Esophagus squamous epithelium (tissue), 5 donors: ENCODE measurements around the gene NUP85. TPM values are rescaled to one million over a fixed set of nuclear protein-coding genes. Genes with fewer than 3 reads are reported as not detected.

ENCODE experiments used
- DNase-seq: peaks from one replicate; lab custom pipeline; 2025; lab: John Stamatoyannopoulos, UW
- H3K27ac ChIP-seq, 4 donors: fragments of 200-600 bp; sonication (generic); one replicate each; pipeline ENCODE4 v1.5.1; 2016 to 2019; ENCODE audit warnings: mild to moderate bottlenecking in 1 of 4
- H3K27me3 ChIP-seq, 4 donors: fragments of 200-600 bp; sonication (generic); 1 replicate in 3 of 4; 2 replicates in 1 of 4; pipeline versions ENCODE4 v1.5.1 to v1.6.0; 2017 to 2021; ENCODE audit warnings: antibody characterized with exemption in 1 of 4
- H3K36me3 ChIP-seq, 3 donors: fragments of 200-600 bp; sonication (generic); one replicate each; pipeline ENCODE4 v1.5.1; 2016 to 2019
- H3K4me1 ChIP-seq, 3 donors: fragments of 200-600 bp; sonication (generic); one replicate each; pipeline ENCODE4 v1.5.1; 2017 to 2019
- H3K4me3 ChIP-seq, 4 donors: fragments of 200-600 bp; sonication (generic); 1 replicate in 3 of 4; 2 replicates in 1 of 4; pipeline ENCODE4 v1.5.1; 2016 to 2019; ENCODE audit warnings: mild to moderate bottlenecking in 2 of 4, moderate library complexity in 1 of 4
- H3K9me3 ChIP-seq, 3 donors: fragments of 200-600 bp; sonication (generic); one replicate each; pipeline ENCODE4 v1.5.1; 2016 to 2019
- POLR2A ChIP-seq, 4 donors: fragments of 450-650 bp; IDR thresholded peaks; one replicate each; pipeline ENCODE4 v1.6.1; 2017; ENCODE audit warnings: antibody characterized with exemption in 4 of 4, mild to moderate bottlenecking in 4 of 4, moderate library complexity in 3 of 4
- WGBS, 2 donors: methylation state at CpG; one replicate each; pipeline ENCODE4 v1.1.5; 2018; 5-methylcytosine and 5-hydroxymethylcytosine counted together
- intact Hi-C: fragments of 100-400 bp; cut with DNase I; formaldehyde crosslinking; loops from one replicate; pipeline ENCODE4 v1.15.0; 2022
- total RNA-seq, 4 donors: library from RNA; depleted of rRNA; stranded (reverse); fragments of >200 nt; gene quantifications; one replicate each; pipeline ENCODE4 v1.1.0, GENCODE V29; 2016
- TF ChIP-seq, protein P1 (sequence below), 6 experiments: fragments of 450-650 bp in 4 of 6; fragments of 200-600 bp in 2 of 6; sonication (generic) in 2 of 6; IDR thresholded peaks; one replicate each; pipeline ENCODE4 v1.5.1; 2016 to 2019; ENCODE audit warnings: antibody characterized with exemption in 6 of 6, mild to moderate bottlenecking in 4 of 6, moderate library complexity in 4 of 6
- donor health status: DM: yes; HTN: yes; CAD: no.

The NUP85 gene
- total RNA-seq, 4 donors from 2014 or later: 17.5 to 33.3 (median 29.0) TPM

DNA sequence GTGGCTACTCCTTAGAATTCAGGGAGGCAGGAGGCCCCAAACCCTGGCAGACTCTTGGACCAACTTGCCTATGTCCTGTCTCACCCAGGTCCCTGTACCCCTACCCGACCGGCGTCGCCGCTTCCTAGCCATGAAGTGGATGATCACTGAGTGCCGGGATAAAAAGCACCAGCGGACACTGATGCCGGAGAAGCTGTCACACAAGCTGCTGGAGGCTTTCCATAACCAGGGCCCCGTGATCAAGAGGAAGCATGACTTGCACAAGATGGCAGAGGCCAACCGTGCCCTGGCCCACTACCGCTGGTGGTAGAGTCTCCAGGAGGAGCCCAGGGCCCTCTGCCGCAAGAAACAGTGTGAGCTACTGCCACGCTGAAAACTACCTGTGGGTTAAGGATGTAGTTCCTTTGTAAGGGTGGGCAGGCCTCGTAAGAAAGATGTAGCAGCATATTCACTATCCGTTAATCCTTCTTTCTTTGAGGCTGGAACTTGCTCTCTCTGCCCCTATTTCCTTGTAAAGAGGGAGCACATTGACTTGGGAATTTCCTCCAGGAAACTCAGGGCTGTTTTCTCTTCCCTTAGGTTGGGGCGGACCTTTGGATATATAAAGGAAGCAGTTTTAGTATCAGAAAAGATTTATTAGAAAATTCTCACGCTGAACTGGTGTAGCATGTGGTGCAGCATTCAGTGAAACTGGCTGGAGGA, 60.3 kb downstream of the NUP85 start:
- no peaks in the 10 kb centered on the region for H3K27me3 ChIP-seq
- 85 to 88% methylated on average over 5 to 8 of the region's 17 CpGs for WGBS, 2 donors
- H3K27ac ChIP-seq: no peak overlapping the region
- DNase-seq: no peak
- H3K4me3 ChIP-seq: no peak overlapping the region
- peaks cover 12 to 53% (median 17%) of the 10 kb centered on the region in 3 donors for H3K4me1 ChIP-seq
- intact Hi-C loops: no loop called here
- no peaks in the 10 kb centered on the region for H3K9me3 ChIP-seq
- no peak for TF ChIP-seq POLR2A (IDR thresholded peaks at IDR 0.05)
- TF ChIP-seq, protein P1, sequence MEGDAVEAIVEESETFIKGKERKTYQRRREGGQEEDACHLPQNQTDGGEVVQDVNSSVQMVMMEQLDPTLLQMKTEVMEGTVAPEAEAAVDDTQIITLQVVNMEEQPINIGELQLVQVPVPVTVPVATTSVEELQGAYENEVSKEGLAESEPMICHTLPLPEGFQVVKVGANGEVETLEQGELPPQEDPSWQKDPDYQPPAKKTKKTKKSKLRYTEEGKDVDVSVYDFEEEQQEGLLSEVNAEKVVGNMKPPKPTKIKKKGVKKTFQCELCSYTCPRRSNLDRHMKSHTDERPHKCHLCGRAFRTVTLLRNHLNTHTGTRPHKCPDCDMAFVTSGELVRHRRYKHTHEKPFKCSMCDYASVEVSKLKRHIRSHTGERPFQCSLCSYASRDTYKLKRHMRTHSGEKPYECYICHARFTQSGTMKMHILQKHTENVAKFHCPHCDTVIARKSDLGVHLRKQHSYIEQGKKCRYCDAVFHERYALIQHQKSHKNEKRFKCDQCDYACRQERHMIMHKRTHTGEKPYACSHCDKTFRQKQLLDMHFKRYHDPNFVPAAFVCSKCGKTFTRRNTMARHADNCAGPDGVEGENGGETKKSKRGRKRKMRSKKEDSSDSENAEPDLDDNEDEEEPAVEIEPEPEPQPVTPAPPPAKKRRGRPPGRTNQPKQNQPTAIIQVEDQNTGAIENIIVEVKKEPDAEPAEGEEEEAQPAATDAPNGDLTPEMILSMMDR (IDR thresholded peaks at IDR 0.05): no peak
- H3K36me3 ChIP-seq: peaks cover 0 to 49% (median 17%) of the 10 kb centered on the region in 3 donors

DNA sequence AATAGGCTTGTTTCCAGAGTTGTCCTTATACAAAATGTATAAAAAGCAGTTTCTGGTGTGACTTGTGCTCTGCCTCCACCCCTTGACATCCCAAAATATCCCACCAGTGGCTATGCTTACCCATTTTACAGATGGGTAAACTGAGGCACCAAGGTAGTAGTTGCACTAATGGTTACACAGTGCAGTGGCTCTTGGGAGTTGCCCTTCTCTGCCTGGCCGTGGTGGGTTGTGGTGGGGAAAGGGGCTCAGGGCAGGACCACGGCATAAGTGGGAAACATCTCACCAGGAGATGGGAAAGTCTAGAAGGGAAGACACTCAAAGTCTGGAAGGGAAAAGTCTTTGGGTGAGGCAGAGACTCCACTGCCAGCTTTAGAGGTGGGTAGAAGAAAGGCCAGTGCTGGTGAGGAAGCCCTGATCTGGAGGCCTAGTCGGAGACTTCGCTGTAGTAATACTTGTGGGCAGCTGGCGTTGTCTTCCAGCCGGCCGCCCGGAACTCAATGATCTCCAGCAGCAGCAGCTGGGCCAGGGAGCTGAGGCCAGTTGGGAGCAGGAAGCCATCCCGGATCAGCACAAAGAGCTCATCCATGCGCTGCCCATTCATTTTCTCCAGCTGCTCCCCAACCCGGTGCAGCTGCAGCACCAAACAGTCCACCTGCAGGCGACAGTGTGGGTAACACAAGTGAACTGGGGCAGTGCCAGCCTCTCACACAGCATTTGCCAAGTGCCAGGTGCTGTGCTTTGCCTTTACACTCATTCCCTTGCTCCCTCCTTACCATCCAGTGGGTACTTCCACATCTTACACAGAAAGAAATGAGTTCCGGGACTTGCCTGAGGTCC, 61.1 kb downstream of the NUP85 start:
- Histone ChIP-seq H3K4me3 (no peak overlapping the region), H3K4me1 (peaks cover 12 to 53% (median 17%) of the 10 kb centered on the region in 3 donors), H3K27ac (no peak overlapping the region), H3K9me3 (no peaks in the 10 kb centered on the region), H3K27me3 (no peaks in the 10 kb centered on the region), H3K36me3 (peaks cover 0 to 49% (median 17%) of the 10 kb centered on the region in 3 donors)
- DNase-seq: no peak
- 71 to 79% methylated on average over 8 to 13 of the region's 13 CpGs for WGBS, 2 donors
- TF ChIP-seq POLR2A (IDR thresholded peaks at IDR 0.05): no peak
- TF ChIP-seq, protein P1 (IDR thresholded peaks at IDR 0.05): no peak
- intact Hi-C loops: no loop called here

DNA sequence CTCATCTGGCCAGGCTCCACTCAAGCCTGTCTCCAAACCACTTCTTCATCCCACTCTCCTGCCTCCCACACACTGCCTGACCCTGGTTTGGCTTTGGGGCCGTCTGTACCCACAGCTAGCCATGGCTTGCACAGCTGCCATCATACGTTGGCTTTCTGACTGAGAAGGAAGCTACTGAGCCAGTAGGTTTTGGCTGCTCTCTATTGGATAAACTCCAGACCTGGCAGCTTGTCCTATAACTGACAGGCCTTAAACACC, 61.6 kb downstream of the NUP85 start:
- WGBS, 2 donors: 20 to 26% methylated on average over 2 of the region's 2 CpGs

DNA sequence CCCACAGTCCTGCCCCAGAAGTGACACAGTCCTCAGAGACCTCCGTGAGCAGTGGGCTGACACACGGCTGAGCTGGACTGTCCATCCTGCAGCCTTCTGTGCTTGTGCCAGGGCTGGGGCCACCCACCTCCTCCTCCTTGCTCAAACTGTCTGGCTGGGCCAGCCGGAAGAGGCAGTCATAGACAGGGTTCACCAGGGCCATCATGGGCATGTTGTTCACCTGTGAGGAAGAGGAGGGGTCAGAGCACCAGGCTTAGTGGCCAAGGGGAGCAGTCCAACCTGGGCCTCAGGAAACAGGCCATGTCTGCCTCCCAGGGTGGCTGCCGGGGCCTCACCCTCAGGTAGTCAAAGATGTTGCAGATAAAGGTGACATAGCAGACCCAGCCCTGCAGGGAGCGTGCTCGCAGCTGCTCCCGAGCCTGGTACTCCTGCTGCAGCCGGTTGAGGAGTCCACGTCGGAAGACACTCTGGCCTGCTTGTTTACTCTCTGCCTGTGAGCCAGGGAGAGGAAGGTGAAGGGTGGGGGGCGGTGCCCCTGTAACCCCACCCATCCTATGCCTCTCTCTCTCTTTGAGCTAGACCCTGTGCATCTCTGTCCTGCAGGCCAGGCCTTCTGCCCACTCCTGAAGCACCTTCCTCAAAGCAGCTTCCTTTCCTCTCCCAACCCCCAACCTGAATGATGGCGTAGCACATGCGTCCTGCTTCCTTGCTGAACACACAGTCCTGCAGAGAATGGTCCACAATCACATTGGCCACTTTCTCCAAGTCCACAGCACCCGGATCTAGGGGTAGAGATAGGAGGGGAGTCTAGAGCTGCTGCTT, 62.1 kb downstream of the NUP85 start:
- H3K36me3 ChIP-seq: peaks cover 0 to 49% (median 17%) of the 10 kb centered on the region in 3 donors
- TF ChIP-seq, protein P1 (IDR thresholded peaks at IDR 0.05): peak in 1 of 6 experiments; percentile 25
- no peak for TF ChIP-seq POLR2A (IDR thresholded peaks at IDR 0.05)
- H3K4me1 ChIP-seq: peaks cover 16 to 57% (median 23%) of the 10 kb centered on the region in 3 donors
- H3K9me3 ChIP-seq: no peaks in the 10 kb centered on the region
- H3K4me3 ChIP-seq: no peak overlapping the region
- 37 to 50% methylated on average over 4 to 7 of the region's 14 CpGs for WGBS, 2 donors
- DNase-seq: no peak
- H3K27ac ChIP-seq: no peak overlapping the region
- no peaks in the 10 kb centered on the region for H3K27me3 ChIP-seq
- intact Hi-C loops: no loop called here

More for the DNA sequence above, 61.6 kb downstream of the NUP85 start:
- H3K4me3 ChIP-seq: no peak overlapping the region
- peaks cover 14 to 57% (median 22%) of the 10 kb centered on the region in 3 donors for H3K4me1 ChIP-seq
- TF ChIP-seq POLR2A (IDR thresholded peaks at IDR 0.05): no peak
- TF ChIP-seq, protein P1 (IDR thresholded peaks at IDR 0.05): no peak
- no peaks in the 10 kb centered on the region for H3K27me3 ChIP-seq
- no peaks in the 10 kb centered on the region for H3K9me3 ChIP-seq
- no peak for DNase-seq
- peaks cover 0 to 49% (median 17%) of the 10 kb centered on the region in 3 donors for H3K36me3 ChIP-seq
- no peak overlapping the region for H3K27ac ChIP-seq
- intact Hi-C loops: no loop called here
